Spleen (tissue), 11 donors: ENCODE measurements around the gene LDLRAD4. TPM values are rescaled to one million over a fixed set of nuclear protein-coding genes. Genes with fewer than 3 reads are reported as not detected.

Experiments used
- DNase-seq: peaks from one replicate; pipeline ENCODE4 v3.0.0-alpha.2; 2020
- H3K27ac ChIP-seq, 8 donors: fragments of 200-600 bp; sonication (generic) in 7 of 8; 1 replicate in 4 of 8; 2 replicates in 4 of 8; pipeline versions ENCODE4 v1.5.0 to v1.8.0; 2016 to 2021; ENCODE audit warnings: inconsistent platforms in 4 of 8, mild to moderate bottlenecking in 4 of 8, moderate library complexity in 1 of 8
- H3K27me3 ChIP-seq, 7 donors: fragments of 200-600 bp; sonication (generic) in 6 of 7; replicated peaks in 1 of 7; 1 replicate in 4 of 7; 2 replicates in 3 of 7; pipeline versions ENCODE4 v1.5.0 to v1.8.0; 2016 to 2021; ENCODE audit warnings: inconsistent platforms in 3 of 7, mild to moderate bottlenecking in 1 of 7
- H3K36me3 ChIP-seq, 6 donors: fragments of 200-600 bp; sonication (generic) in 5 of 6; 1 replicate in 4 of 6; 2 replicates in 2 of 6; pipeline versions ENCODE4 v1.5.0 to v1.8.0; 2016 to 2021; ENCODE audit warnings: inconsistent platforms in 2 of 6
- H3K4me1 ChIP-seq, 6 donors: fragments of 200-600 bp; sonication (generic) in 5 of 6; 1 replicate in 3 of 6; 2 replicates in 3 of 6; pipeline versions ENCODE4 v1.5.0 to v1.8.0; 2016 to 2021; ENCODE audit warnings: inconsistent platforms in 3 of 6
- H3K4me3 ChIP-seq, 8 donors: fragments of 200-600 bp; sonication (generic) in 7 of 8; 1 replicate in 4 of 8; 2 replicates in 4 of 8; pipeline versions ENCODE4 v1.5.0 to v1.8.0; 2016 to 2021; ENCODE audit warnings: inconsistent platforms in 4 of 8, mild to moderate bottlenecking in 4 of 8, moderate library complexity in 2 of 8
- H3K9me3 ChIP-seq, 8 donors: fragments of 200-600 bp; sonication (generic) in 7 of 8; 1 replicate in 4 of 8; 2 replicates in 4 of 8; pipeline versions ENCODE4 v1.5.0 to v1.8.0; 2016 to 2021; ENCODE audit warnings: inconsistent platforms in 4 of 8
- POLR2A ChIP-seq, 3 donors: fragments of 450-650 bp; IDR thresholded peaks; one replicate each; pipeline ENCODE4 v1.5.1; 2017; ENCODE audit warnings: antibody characterized with exemption in 3 of 3, mild to moderate bottlenecking in 1 of 3
- POLR2AphosphoS5 ChIP-seq, 3 donors: sonication (generic); formaldehyde crosslinking; IDR thresholded peaks; one replicate each; pipeline ENCODE4 v1.5.1; 2017; ENCODE audit warnings: antibody characterized with exemption in 3 of 3
- WGBS, 5 donors: extraction: QIAGEN DNeasy Blood & Tissue Kit in 3 of 5; methylation state at CpG; one replicate each; pipeline versions ENCODE4 v1.1.5 to v1.1.7; 2013 to 2018; 5-methylcytosine and 5-hydroxymethylcytosine counted together
- intact Hi-C: fragments of 100-400 bp; cut with DNase I; formaldehyde crosslinking; loops from one replicate; pipeline ENCODE4 v1.15.0; 2023; ENCODE audit warnings: low total_unique reads
- polyA plus RNA-seq, 3 donors: library from polyadenylated mRNA; stranded (reverse); fragments of 200-250 nt; gene quantifications; one replicate each; pipeline ENCODE4 v1.2.1, GENCODE V29; 2013
- total RNA-seq, 7 donors: library from RNA; depleted of rRNA in 3 of 7; stranded (reverse); fragments of >200 nt in 3 of 7; fragmentation: NEBNext Ultra II Directional in 4 of 7; extraction: Animal tissue kit (Norgen Biotek cat#: 25700) in 4 of 7; gene quantifications; one replicate each; pipeline versions ENCODE4 v1.1.0 to v1.2.1, GENCODE V29; 2016 to 2021
- TF ChIP-seq, protein P1 (sequence below), 11 experiments: fragments of 200-600 bp in 7 of 11; fragments of 450-650 bp in 4 of 11; sonication (generic) in 4 of 11; IDR thresholded peaks in 8 of 11; conservative IDR thresholded peaks in 3 of 11; 1 replicate in 7 of 11; 2 replicates in 4 of 11; pipeline versions ENCODE4 v1.4.0 to v1.8.0; 2016 to 2021; ENCODE audit warnings: antibody characterized with exemption in 11 of 11, inconsistent platforms in 4 of 11, mild to moderate bottlenecking in 1 of 11
- donor health status: healthy with polysubstance abuse.
- donor health status: DM: no; HTN: no; CAD: no; lungs with moderate emphysema.
- donor health status: DM: no; HTN: no; CAD: no.
- donor health status: Bipolar disorder and iron deficiency.
- donor health status: healthy.
- donor health status: DM: no; HTN: no; CAD: no.
- donor health status: DM: yes; HTN: yes; CAD: no.

The LDLRAD4 gene
- total and polyA plus RNA-seq, 10 donors = 4.5 to 80.8 (median 46.4) TPM

DNA sequence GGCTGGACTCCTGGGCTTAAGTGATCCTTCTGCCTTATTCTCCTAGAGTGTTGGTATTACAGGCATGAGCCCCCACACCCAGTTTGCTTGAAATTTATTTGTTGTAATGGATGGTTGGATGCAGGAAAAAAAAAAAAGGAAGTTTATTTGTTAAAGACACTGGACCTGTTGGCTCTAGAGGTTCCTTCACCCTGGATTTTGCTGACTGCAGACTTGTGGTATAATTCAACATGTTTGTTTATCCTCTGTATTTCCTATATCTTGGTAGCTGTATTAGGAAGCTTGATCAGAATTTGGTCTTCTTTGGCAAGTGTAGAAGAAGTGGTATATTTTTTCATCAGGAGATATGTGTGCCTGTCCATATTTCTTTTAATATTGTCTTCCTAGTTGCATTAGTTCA is 138.7 kb downstream of the LDLRAD4 start:
- no peak for DNase-seq
- H3K27ac ChIP-seq = no peak overlapping the region
- H3K4me1 ChIP-seq = peaks cover 0 to 18% (median 3%) of the 10 kb centered on the region in 6 donors
- no peaks in the 10 kb centered on the region for H3K36me3 ChIP-seq
- peaks cover 0 to 4% (median 0%) of the 10 kb centered on the region in 8 donors for H3K9me3 ChIP-seq
- no peaks in the 10 kb centered on the region for H3K27me3 ChIP-seq
- no peak overlapping the region for H3K4me3 ChIP-seq
- TF ChIP-seq POLR2A (IDR thresholded peaks at IDR 0.05) (no peak), POLR2AphosphoS5 (IDR thresholded peaks at IDR 0.05) (no peak)
- TF ChIP-seq, protein P1, sequence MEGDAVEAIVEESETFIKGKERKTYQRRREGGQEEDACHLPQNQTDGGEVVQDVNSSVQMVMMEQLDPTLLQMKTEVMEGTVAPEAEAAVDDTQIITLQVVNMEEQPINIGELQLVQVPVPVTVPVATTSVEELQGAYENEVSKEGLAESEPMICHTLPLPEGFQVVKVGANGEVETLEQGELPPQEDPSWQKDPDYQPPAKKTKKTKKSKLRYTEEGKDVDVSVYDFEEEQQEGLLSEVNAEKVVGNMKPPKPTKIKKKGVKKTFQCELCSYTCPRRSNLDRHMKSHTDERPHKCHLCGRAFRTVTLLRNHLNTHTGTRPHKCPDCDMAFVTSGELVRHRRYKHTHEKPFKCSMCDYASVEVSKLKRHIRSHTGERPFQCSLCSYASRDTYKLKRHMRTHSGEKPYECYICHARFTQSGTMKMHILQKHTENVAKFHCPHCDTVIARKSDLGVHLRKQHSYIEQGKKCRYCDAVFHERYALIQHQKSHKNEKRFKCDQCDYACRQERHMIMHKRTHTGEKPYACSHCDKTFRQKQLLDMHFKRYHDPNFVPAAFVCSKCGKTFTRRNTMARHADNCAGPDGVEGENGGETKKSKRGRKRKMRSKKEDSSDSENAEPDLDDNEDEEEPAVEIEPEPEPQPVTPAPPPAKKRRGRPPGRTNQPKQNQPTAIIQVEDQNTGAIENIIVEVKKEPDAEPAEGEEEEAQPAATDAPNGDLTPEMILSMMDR (IDR thresholded peaks at IDR 0.05 in 8 of 11, conservative IDR thresholded peaks at IDR 0.05 in 3 of 11) = no peak
- intact Hi-C loops = no loop called here

DNA sequence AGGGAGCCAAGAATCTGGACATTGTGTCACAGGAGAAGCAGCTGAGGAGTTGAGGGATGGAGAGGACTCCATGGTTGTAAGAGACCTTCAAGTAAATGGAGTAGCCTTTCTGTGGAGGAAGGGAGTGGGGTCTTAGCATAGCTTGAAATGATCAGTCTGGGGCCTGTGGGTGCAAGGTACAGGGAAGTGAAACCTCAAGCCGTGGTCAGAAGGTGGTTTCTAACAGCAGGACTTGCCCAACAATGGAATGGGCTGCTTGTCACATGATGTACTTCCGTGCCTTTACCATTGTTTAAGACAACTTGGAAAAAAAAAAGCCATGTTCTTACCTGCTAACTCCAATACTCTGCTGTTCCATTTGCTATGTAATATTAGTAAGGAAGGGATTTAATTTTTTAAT is 140.7 kb downstream of the LDLRAD4 start:
- H3K36me3 ChIP-seq = no peaks in the 10 kb centered on the region
- WGBS, 5 donors = 41 to 60% (median 47%) methylated on average over 2 of the region's 2 CpGs

DNA sequence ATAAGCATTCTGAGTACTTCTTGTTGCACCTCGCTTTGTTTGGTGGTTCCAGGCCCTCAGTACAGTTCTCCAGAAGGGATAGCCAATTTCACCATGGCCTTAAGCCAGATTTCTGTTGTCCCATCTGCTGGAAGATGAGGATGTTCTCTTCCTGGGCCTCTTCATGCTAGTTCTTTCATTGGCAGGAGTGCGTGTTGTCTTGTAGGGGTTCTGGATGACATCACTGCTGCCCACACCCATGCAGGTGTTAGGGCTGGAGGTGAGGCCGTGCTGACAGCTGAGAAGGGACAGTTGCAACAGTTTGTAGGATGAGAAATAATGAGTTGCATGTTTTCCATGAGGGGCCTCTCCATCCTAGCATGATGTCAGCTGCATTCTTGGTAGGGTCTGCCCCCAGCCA is 142.9 kb downstream of the LDLRAD4 start:
- 83 to 98% (median 86%) methylated on average over 3 of the region's 3 CpGs for WGBS, 5 donors
- TF ChIP-seq POLR2A (IDR thresholded peaks at IDR 0.05) (no peak), POLR2AphosphoS5 (IDR thresholded peaks at IDR 0.05) (no peak)
- TF ChIP-seq, protein P1 (IDR thresholded peaks at IDR 0.05 in 8 of 11, conservative IDR thresholded peaks at IDR 0.05 in 3 of 11) = no peak
- intact Hi-C loops = no loop called here
- DNase-seq = no peak
- H3K9me3 ChIP-seq = no peaks in the 10 kb centered on the region
- no peak overlapping the region for H3K4me3 ChIP-seq
- peaks cover 0 to 10% (median 0%) of the 10 kb centered on the region in 6 donors for H3K4me1 ChIP-seq
- H3K27ac ChIP-seq = no peak overlapping the region
- H3K27me3 ChIP-seq = no peaks in the 10 kb centered on the region
- no peaks in the 10 kb centered on the region for H3K36me3 ChIP-seq

More for the DNA sequence above, 140.7 kb downstream of the LDLRAD4 start:
- Histone ChIP-seq H3K27ac (no peak overlapping the region), H3K27me3 (no peaks in the 10 kb centered on the region), H3K4me3 (no peak overlapping the region), H3K9me3 (no peaks in the 10 kb centered on the region), H3K4me1 (peaks cover 0 to 10% (median 0%) of the 10 kb centered on the region in 6 donors)
- no peak for DNase-seq
- TF ChIP-seq POLR2A (IDR thresholded peaks at IDR 0.05) (no peak), POLR2AphosphoS5 (IDR thresholded peaks at IDR 0.05) (no peak)
- TF ChIP-seq, protein P1 (IDR thresholded peaks at IDR 0.05 in 8 of 11, conservative IDR thresholded peaks at IDR 0.05 in 3 of 11) = no peak
- intact Hi-C loops = no loop called here

DNA sequence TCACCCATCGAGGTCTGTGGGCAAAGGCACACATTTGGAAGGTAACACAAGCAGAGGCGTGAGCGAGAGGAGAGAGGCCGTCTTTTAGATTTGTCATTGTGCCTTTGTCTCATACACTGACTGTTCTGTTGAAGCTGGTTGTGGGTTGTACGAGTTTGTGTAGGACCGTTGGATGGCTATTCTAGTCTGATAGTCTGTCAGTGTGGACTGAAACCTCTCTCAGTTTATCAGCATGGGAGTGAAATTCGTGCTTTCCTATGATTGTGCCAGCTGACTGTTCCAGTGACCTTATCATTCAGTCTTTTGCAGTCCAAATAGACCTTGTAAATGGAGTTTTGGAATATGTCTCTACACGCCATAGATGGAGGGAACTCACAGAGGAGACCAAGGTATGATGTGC is 143.5 kb downstream of the LDLRAD4 start:
- Histone ChIP-seq H3K4me3 (no peak overlapping the region), H3K4me1 (peaks cover 0 to 10% (median 0%) of the 10 kb centered on the region in 6 donors), H3K36me3 (no peaks in the 10 kb centered on the region), H3K27ac (no peak overlapping the region), H3K9me3 (no peaks in the 10 kb centered on the region), H3K27me3 (no peaks in the 10 kb centered on the region)
- 83 to 94% (median 84%) methylated on average over 8 of the region's 8 CpGs for WGBS, 5 donors
- no peak for DNase-seq
- TF ChIP-seq POLR2AphosphoS5 (IDR thresholded peaks at IDR 0.05) (no peak), POLR2A (IDR thresholded peaks at IDR 0.05) (no peak)
- TF ChIP-seq, protein P1 (IDR thresholded peaks at IDR 0.05 in 8 of 11, conservative IDR thresholded peaks at IDR 0.05 in 3 of 11) = no peak
- intact Hi-C loops = no loop called here
